Urothelium cell line (cell line): ENCODE data around the gene ADGRD1.
A peak's percentile ranks its signal among the peaks of the same experiment; 100 is the strongest.

ENCODE experiments used
- DNase-seq: peaks from one replicate; pipeline ENCODE4 v3.0.0; 2011; ENCODE audit warnings: low spot score, mixed read lengths
- FAIRE-seq: peaks from 2 replicates; lab custom pipeline; 2011; peaks lifted over from hg19 to GRCh38; lab: Jason Lieb, UNC

Gene ADGRD1

DNA sequence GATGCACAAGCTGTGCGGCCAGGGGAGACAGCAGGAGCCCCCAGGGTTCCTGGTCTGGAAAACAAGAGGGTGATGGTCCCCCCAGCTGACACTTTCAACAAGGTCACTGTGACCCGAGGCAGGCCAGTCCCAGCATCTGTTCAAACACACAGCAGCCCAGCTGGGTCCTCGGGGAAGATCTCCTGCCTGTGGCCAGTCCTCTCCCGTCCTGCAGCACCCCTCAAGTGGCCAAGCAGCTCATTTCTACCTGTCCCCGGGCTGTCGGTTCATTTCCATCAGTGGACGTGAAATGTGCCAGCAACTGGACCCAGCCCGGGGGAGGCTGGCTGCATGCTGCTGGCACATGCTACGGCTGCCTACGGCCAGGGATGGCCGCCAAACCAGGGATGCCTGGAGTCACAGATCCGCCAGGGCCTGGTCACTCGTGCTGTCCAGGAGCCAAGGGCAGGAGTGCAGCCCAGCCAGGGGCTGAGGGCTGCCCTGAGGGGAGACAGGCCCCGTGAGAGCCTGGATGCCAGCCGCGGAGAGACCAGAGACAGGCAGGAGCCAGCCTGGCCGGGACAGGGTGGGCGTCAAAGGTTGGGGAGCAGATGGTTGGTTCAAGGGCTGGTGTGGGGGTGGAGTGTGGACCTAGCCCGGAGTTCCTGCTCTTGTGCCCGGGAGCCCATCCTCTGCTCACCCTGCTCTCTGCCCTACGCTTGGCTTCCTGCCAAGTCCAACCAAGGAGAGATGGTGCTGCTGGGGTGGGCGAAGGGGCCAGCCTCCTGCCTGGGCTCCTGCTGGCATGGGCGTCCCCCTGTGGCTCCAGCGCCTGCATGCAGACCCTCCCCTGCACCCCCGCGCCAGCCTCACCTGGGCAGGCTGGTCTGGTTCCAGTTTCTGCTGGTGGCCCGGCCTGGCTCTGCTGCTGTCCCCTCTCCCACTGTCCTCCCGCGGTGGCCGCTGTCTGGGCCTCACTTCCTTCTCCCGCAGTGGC, 143.8 kb downstream of the ADGRD1 start:
- DNase-seq (no peak), FAIRE-seq (no peak)

DNA sequence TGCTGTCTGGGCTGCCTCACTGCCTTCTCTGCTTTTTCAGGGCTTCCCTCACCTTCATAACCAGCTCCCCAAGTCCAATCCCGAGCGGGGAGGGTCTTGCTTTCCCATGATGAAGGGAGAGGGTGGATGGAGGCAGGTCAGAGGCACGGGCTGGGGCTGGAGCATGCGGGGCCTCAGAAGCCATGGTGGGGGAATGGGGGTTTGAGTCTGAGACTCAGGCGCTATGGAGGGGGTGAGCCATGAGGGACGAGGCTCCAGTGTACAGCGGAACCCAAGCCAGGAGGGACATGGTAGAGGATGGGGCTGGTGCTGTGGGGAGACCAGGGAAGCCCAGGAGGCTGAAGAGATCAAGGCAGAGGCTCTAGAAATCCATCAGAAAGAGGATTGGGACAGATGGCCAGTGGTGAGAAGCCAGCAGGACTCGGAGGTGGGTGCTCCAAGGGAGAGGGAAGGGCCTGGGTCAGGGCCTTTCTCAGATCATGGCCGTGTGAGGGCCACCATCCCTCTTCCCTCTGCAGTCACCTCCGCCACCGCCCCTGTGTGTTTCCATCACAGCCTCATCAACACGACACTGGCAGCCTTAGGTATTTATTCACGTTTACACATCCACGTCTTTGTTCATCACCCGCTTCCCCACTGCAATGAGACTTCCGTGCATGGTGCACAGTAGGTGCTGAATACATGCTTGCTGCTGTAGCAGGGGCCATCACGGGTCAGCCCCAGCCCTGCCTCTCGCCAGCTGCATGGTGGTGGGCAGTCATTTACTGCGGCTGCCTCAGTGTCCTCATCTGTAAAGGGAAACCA, 144.7 kb downstream of the ADGRD1 start:
- FAIRE-seq, result no peak
- no peak for DNase-seq

DNA sequence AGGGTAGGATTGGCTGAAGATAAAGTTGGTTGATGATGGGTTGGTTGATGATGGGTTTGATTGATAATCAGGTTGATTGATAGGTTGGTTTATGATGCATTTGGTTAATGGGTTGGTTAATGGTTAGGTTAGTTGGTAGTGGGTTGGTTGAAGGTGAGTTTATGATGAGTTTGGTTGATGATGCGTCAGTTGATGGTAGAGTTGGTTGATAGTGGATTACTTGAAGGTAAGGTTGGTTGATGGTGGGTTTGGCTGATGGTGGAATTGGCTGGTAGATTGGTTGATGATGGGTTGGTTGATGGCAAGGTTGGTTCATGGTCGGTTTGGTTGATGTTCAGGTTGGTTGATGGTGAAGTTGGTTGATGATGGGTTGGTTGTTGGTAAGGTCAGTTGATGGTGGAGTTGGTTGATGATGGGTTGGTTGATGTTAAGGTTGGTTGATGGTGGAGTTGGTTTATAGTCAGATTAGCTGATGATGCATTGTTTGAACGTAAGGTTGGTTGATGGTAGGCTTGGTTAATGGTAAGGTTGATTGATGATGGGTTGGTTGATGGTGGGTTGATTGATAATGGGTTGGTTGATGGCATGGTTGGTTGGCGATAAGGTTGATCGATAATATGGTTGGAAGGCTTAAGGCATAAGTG, 146.4 kb downstream of the ADGRD1 start:
- DNase-seq (no peak), FAIRE-seq (peak; percentile 90)

DNA sequence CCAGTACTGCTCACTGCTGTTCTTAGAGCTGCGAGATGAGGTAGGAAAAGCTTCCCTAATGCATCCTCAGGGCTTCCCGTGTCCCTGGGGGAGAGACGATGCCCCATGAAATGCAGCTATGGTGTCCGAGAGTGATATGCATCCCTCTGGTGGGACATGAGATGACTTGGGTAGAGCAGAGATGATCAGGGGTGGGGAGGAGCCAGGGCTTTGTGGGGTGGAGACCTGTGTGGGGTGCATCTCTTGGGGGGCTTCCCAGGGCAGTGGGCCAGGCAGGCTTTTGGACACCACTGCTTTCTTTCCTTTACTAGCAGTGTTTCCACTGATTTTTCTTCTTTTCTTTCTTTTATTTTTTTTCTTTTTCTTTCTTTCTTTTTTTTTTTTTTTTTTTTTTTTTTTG, 147.3 kb downstream of the ADGRD1 start:
- no peak for DNase-seq
- no peak for FAIRE-seq

DNA sequence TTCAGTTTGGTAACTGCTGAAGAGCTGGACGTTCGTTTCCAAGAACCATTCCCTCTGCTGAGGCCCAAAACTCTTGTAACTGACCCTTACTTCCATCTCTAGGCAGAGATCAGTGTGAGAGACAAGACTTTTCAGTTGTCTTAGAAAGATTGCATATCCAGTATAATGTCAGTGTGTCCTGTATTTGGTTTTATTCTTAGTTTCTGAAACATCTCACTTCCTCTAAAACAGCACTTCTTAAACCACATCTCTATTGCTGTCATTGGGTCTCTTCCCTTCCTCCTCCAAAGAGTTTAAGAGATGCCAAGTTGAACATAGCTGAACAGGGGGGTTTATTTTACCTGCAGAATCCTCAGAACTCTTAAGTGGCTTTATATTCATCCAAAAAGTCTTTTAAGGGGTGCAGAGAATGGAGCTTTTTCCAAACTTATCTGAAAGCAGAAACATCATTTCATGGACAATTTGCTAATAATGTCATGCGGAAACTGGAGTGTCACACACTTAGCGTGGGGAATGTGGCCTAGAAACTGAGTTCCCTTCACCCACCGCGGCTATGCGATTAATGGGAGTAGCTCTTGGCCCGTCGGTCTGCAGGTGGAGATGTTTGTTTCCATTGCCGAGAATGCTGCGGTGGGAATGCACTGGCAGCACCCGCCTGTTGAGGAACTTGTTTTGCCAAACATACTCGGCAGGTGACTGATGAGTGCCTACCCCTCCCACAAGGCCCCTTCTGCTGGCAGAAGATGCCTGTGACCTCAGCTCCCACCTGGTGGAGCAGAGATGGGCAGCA, 148.2 kb downstream of the ADGRD1 start:
- DNase-seq, result no peak
- FAIRE-seq, result no peak

DNA sequence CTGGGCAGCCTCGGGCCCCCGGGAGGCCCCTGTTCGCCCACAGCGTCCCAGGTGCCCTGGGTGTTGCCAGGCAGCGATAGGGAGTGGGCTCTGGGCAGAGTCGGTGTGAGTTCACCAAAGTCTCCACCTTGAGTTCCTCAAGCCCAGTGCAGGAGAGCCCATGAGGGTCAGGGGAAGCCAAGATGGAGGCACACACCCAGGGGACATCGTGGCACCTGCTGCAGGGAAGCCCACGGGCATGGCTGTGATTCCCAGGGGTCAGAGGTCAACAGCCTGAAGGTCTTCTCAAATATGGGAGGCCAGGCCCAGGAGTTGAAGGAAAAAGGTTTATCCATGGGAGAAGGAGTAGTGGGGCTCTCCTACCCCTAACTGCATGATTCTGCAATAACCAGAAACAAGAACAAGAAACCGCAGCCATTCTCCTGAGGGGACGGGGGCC, 148.8 kb downstream of the ADGRD1 start:
- FAIRE-seq, result no peak
- no peak for DNase-seq

DNA sequence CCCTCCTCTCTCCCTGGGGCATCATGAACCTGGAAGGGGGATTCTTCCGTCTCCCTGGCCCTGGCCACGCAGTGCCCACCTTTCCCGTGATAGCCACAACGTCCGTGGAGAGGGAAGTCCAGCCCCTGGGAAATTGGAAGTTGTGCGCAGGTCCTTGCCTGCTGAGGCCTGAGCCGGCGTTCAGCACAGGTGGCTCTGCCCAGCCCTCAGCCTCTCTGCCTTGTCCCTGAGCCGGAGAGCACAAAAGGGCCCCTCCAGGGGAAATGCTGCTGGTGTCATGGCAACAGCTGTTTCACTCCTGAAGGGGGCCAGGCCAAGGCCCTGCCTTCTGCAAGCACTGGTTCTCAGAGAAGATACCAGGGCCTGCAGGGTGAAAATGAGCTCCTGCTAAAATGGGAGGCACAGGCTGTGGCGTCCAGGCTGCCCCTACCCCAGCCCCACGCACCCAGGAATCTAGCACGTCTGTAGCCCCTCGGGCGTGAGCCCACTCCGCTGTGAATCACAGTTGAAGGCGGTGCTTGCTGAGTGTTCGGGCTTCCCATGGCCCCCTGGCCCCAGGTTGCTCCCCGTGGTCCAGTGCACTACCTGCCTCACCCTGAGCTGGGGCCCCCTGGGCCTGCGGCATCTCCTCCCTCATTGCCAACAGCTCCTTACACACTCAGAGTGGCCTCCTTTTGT, 149.4 kb downstream of the ADGRD1 start:
- no peak for FAIRE-seq
- no peak for DNase-seq

DNA sequence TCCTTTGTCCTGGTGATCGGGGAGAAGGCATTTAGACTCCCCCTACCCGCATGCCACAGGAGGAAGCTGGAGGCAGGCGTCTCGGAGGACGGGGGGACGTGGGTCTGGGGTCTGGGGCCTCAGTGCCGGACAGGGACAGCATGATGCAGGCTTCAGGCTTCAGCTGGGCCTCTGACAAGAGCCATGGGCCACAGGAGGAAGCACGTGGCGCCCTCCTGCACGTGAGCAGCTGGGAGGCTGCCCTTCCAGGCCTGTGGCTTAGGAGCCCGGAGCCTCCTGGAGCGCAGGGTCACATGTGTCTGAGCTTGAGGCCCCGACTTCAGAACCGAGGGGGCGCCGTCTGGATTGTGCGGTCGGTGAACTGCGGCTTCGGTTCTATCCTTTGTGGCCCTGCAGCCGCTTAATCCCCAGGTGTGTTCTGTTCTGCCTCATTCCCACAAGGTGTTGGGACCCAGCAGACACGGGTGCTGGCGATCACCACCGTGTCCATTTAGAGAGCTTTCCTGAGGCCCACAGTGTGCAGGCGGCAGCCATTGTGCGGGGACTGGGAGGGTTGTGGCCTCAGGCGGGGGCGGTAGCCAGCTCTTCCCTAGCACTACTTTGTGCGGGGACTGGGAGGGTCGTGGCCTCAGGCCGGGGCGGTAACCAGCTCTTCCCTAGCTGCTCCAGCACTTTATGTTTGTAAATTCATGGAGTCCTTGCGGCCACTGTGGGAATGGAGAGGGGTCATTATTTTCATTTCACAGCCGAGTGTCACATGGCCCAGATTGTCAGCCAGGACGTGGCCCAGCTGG, 150.2 kb downstream of the ADGRD1 start:
- DNase-seq (no peak), FAIRE-seq (no peak)

DNA sequence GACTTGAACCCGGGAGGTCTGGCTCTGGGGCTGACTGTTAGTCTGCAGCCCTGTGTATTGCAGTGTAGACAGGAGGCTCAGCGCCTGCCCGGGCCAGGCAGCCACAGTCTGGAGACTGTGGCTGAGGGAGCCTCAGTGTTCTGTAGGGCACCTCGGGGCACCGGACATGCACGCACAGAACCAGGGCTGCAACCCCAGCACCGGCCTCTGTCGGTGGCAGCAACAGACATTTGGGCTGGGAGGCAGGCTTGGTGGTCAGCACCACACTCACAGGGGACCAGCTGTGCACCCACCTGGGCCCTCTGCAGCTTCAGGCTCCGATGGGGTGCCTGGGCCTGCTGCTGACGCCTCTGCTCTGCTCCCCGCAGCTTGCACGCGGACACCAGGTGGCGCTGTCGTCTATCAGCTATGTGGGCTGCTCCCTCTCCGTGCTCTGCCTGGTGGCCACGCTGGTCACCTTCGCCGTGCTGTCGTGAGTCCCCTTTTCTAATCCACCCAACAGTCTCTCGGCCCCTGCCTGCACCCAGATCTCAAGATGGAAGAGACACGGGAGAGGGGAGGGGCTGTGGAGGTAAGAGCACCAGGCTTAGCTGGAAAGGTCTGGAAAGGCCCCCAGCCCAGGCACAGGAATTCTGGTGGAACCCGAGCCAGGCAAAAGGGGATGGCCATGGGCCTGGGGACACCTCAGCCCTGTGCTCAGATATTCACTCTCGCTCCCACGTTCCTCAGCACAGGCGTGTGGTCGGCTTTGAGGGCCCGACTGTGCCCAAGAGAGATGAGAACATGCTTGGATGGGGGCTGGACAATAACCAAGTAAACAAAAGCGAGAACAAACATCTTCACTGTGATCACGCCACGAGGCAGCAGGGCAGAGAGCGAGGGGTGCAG, 151.0 kb downstream of the ADGRD1 start:
- DNase-seq, result peak; percentile 83
- peak; percentile 89 for FAIRE-seq

DNA sequence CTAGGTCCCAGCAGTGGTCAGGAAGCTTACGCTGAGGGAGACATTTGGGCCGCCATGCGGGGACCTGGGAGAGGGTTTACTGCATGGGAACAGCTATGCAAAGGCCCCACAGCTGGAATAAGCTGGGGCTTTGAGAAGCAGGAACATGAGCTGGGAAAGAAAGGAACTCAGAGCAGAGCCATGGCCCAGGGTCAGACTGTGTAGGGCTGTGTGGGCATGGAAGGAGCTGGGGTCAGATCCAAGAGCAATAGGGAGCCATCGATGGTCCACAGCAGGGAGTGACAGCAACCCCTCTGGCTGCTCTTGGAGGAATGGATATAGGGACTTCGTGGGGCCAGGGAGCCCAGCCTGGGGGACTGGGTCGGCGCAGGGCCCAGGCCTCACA, 151.6 kb downstream of the ADGRD1 start:
- DNase-seq, result no peak
- FAIRE-seq, result no peak

DNA sequence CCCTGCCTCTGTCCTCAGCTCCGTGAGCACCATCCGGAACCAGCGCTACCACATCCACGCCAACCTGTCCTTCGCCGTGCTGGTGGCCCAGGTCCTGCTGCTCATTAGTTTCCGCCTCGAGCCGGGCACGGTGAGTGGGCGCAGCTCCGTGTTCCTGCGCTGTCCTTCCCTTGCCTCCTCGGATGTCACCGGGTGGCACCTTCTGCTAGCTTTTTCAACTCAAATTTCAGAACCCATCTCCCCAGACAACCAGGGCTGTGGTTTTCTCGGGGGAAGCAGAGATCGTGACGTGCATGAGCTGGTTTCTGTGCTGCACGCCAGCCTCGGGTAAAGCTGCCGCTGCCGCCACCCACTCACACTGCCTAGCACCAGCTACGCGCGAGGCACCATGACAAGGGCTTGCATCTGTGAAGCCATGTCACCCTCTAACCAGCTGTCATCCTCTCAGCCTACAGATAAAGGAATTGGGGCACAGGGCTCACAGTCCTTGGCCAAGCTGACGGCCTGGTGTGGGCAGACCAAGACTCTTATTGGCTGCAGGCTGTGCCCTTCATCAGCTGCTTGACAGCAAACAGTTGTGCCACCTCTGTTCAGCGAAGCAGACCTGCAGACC, 152.1 kb downstream of the ADGRD1 start:
- DNase-seq (no peak), FAIRE-seq (no peak)

DNA sequence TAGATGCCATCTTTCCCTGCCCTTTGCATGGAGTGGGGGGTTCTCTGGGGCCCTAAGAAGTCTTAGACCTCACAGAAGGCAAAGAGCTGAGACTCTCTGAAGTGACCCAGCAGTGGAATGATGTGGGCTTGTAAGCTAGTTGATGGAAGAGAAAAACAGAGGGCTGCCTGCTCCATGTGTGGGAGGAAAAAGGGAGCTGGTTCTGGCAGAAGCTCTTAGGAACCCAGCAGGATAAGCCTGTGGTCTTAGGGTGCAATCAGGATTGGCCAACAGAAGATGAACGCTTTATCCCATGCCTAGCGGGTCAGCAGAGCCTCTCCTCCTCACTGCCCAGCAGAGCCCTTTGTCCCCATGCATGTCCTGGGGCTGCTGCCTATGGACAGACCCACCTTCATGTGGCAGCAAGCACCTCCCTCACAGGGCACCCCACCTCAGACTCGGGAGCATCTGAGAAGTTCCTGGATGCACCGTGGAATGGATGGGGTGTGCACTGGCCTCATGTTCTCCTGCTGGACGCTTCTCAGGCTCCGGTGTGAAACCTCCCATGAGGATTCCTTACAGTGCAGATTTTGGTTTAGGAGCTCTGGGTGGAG, 152.7 kb downstream of the ADGRD1 start:
- FAIRE-seq, result no peak
- no peak for DNase-seq

DNA sequence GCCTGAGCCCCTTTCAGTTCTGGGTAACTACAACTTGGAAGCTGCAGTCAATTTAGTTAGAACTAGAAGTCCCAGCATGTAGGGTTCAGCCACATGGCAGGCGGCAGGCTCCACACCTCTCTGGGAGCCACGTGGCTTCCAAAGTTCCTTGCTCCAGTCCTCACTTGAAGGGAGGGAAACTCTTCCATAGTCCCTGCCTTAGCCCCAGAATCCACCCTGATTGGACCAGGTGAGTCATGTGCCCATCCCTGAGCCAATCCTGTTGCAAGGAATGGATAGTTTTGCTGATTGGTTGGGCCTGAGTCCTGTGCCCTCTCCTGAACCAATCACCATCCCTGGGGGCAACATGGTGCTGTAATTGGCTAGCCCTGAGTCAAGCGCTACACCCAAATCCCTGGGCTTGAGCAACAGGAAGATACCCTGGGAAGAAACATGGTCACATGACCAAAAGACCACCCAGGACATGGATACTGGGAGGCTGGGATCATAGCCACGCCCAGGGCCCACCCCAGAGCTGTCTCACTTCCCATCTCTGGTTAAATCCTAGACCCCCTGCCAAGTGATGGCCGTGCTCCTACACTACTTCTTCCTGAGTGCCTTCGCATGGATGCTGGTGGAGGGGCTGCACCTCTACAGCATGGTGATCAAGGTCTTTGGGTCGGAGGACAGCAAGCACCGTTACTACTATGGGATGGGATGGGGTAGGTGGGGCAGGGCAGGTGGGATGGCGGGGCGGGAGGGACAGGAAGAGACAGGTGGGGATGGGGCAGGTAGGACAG, 154.7 kb downstream of the ADGRD1 start:
- FAIRE-seq, result no peak
- no peak for DNase-seq

DNA sequence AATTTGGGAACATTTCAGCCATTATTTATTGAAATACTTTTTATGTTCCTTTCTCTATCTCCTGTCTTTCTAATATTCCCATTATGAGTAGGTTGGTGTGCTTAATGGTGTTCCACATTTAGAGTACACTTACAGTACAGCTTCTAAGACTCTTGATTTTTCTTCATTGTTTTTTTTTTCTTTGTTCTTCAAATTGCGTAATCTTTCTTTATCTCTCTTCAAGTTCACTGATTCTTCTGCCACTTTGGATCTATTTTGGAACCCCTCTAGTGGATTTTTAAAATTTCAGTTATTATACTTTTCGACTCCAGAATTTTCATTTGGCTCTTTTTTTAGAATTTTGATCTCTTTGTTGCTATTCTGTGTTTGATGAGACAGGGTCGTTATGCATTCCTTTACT, 157.7 kb downstream of the ADGRD1 start:
- DNase-seq (no peak), FAIRE-seq (no peak)

DNA sequence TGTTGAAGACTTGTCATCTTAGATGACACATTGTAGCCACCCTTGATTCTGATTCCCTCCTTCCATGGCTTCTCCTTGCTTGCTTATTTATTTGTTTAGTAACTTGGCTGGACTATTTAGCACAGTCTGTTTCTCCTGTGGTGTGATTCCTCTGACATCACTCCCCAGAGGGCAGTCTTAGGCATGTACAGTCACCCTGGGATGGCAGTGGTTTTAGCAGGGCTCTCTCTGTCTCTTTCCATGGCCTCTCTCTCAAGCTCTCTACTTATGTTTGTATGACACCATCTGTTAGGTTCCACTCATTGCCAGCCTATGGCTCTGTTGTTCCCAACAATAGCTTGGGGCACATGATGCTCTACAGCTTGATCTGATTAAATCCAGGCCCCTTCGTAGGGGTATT, 158.3 kb downstream of the ADGRD1 start:
- DNase-seq (no peak), FAIRE-seq (no peak)

DNA sequence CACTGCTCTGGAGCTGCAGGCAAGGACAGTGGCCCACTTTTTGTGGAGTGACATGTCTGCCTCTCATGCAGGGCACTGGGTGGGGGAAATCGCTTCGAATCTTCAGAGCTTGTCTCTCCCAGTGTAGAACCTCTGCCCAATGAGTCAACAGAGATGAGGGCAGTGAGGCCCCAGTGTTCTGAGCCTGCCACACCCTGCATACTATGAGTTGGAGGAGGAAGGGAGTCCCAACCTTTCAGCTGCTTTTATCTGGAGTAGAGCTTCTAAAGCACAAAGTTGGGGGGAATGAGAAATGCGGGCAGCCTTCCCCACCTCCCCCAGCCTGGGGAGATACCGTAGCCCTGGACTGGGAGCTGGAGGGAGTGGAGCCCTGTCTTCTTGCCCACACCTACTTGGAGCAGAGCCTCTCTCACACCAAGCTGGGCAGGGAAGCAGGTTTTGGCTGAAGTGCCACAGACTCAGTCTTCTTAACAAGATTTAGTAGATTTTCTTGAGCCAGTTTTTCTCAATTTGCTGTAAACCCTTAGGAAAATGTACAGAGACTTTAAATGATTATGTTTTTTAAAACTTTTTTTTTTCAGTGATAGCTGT, 159.1 kb downstream of the ADGRD1 start:
- FAIRE-seq (no peak), DNase-seq (no peak)
